Neural progenitor cell (in vitro differentiated cells): ENCODE measurements around the gene KLRC2.
"Not testable (repeated sequence)": the region's sequence is repeated elsewhere in the genome, so short reads cannot be mapped to it uniquely, and the experiment has no call there.

Experiments used
- EZH2 ChIP-seq: fragments of 200-600 bp; sonication (generic); IDR thresholded peaks from 2 replicates; pipeline ENCODE4 v1.6.1; 2017; ENCODE audit warnings: antibody characterized with exemption, mild to moderate bottlenecking, moderate library complexity
- EZH2phosphoT487 ChIP-seq: fragments of 200-600 bp; sonication (generic); IDR thresholded peaks from 2 replicates; pipeline ENCODE4 v1.6.1; 2017; ENCODE audit warnings: antibody characterized with exemption
- TF ChIP-seq, protein P1 (sequence below): fragments of 200-600 bp; sonication (generic); IDR thresholded peaks from 2 replicates; pipeline ENCODE4 v1.5.1; 2017; ENCODE audit warnings: antibody characterized with exemption, mild to moderate bottlenecking

DNA sequence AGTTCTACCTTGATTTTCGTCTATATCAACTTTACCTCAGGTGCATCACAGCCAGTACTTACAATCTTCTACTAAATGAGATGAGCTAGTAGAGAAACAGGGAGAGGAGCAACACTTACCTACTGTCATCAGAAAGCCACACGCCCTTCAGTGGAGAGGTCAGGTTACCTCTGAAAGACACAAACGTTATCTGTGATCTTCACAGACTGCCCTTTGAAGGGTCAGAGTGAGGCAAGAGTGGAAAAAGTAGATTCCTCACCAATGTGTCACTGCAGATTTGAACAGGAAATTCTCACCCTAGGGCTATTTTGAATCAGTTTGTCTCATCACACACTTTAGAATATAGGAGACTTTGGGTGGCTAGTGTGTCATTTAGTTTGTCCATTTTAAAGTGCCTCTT lies 13.7 kb downstream of the KLRC2 start:
- TF ChIP-seq, protein P1, sequence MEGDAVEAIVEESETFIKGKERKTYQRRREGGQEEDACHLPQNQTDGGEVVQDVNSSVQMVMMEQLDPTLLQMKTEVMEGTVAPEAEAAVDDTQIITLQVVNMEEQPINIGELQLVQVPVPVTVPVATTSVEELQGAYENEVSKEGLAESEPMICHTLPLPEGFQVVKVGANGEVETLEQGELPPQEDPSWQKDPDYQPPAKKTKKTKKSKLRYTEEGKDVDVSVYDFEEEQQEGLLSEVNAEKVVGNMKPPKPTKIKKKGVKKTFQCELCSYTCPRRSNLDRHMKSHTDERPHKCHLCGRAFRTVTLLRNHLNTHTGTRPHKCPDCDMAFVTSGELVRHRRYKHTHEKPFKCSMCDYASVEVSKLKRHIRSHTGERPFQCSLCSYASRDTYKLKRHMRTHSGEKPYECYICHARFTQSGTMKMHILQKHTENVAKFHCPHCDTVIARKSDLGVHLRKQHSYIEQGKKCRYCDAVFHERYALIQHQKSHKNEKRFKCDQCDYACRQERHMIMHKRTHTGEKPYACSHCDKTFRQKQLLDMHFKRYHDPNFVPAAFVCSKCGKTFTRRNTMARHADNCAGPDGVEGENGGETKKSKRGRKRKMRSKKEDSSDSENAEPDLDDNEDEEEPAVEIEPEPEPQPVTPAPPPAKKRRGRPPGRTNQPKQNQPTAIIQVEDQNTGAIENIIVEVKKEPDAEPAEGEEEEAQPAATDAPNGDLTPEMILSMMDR = not testable (repeated sequence)
- not testable (repeated sequence) for TF ChIP-seq EZH2, EZH2phosphoT487
